ENCODE results near the gene CHCHD4. TPM values are rescaled to one million over a fixed set of nuclear protein-coding genes. Genes with fewer than 3 reads are reported as not detected.

Gene CHCHD4
- 15.9 and 16.3 TPM in 2 replicates for total RNA-seq
- polyA plus RNA-seq, result 12.7 and 14.7 TPM in 2 replicates
- polyA plus RNA-seq (2012), result 9.6 and 12.4 TPM in 2 replicates
- 2.0 TPM in 1 of 2 replicates, not detected in the other for polyA minus RNA-seq (ENCODE audit: low replicate concordance)

DNA sequence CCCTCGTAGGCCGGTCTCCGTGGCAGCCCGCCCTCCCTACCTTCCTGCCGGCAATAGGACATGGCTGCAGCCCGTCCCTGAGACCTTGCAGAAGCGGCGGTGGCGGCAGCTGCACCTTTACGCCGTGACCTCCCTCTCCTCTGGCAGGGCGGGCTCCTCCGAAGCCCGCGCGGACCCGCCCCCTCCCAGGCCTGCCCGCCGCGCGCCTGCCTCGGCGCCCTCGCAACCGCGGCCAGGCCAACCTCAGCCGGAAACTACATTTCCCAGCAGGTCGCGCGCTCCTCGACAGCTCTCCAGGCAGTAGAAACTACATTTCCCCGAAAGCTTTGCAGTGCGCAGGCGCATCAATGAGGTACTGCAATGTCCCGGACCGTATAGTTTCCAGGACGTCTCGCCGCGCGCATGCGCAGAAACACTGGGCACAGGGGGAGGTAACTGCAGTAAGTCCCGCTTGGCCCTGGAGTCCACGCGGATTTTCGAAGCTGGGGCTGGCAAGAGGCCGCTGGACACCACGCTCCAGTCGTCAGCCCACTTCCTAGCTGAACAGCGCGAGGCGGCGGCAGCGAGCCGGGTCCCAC is at the start of gene CHCHD4, which contains the start of gene TMEM43:
Gene CHCHD4 (minus strand): TSS at position 256 of the 578 bp plus-strand sequence. CDS start 194 bp downstream, at position 62.
Gene TMEM43 (plus strand): TSS at position 438 of the 578 bp plus-strand sequence. CDS start 142 bp downstream, outside the sequence.
- H2AFZ ChIP-seq (ENCODE audit: low read length), result peak within 1 kb of the TSS; percentile 89
- H3K4me1 ChIP-seq (ENCODE audit: control insufficient read depth, extremely low read depth, insufficient read depth, low read length), result peaks cover 7% of the 10 kb centered on the region
- H3K36me3 ChIP-seq (ENCODE audit: control insufficient read depth, insufficient read depth, low read length), result peaks cover 6% of the 10 kb centered on the region
- H4K20me1 ChIP-seq (ENCODE audit: control insufficient read depth, extremely low read depth, insufficient read depth, low read length), result no peaks in the 10 kb centered on the region
- TF ChIP-seq, protein P1, sequence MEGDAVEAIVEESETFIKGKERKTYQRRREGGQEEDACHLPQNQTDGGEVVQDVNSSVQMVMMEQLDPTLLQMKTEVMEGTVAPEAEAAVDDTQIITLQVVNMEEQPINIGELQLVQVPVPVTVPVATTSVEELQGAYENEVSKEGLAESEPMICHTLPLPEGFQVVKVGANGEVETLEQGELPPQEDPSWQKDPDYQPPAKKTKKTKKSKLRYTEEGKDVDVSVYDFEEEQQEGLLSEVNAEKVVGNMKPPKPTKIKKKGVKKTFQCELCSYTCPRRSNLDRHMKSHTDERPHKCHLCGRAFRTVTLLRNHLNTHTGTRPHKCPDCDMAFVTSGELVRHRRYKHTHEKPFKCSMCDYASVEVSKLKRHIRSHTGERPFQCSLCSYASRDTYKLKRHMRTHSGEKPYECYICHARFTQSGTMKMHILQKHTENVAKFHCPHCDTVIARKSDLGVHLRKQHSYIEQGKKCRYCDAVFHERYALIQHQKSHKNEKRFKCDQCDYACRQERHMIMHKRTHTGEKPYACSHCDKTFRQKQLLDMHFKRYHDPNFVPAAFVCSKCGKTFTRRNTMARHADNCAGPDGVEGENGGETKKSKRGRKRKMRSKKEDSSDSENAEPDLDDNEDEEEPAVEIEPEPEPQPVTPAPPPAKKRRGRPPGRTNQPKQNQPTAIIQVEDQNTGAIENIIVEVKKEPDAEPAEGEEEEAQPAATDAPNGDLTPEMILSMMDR (conservative IDR thresholded peaks at IDR 0.05 in 1 of 2, IDR thresholded peaks at IDR 0.05 in 1 of 2; ENCODE audit: low read depth in 1 of 2, low read length in 2 of 2), result no peak
- TF ChIP-seq EZH2 (IDR thresholded peaks at IDR 0.05; ENCODE audit: low read length, missing control alignments), result no peak
- H3K27me3 ChIP-seq (ENCODE audit: control insufficient read depth, insufficient read depth, low read length), result no peaks in the 10 kb centered on the region
- peak within 1 kb of the TSS; percentile 93 for H3K27ac ChIP-seq (ENCODE audit: insufficient read depth, low read length)
- no peaks in the 10 kb centered on the region for H3K9me3 ChIP-seq (ENCODE audit: control insufficient read depth, insufficient read depth, low read depth, low read length)
- peaks cover 53% of the 10 kb centered on the region for H3K79me2 ChIP-seq (ENCODE audit: control insufficient read depth, insufficient read depth, low read length)
- H3K4me3 ChIP-seq (replicated peaks in 1 of 4; ENCODE audit: control extremely low read depth in 1 of 4, insufficient read depth in 1 of 4, low read depth in 3 of 4, low read length in 4 of 4), result peak within 1 kb of the TSS; percentile 81 to 99 (median 92)
- peak within 1 kb of the TSS; percentile 97 for H3K9ac ChIP-seq (ENCODE audit: insufficient read depth, low read length)
- peak within 1 kb of the TSS; percentile 91 for H3K4me2 ChIP-seq (ENCODE audit: extremely low read depth, insufficient read depth, low read length)
- DNase-seq (ENCODE audit: low read depth in 2 of 2), result peak; percentile 97 to 99

- Histone ChIP-seq H3K79me2 (ENCODE audit: control insufficient read depth, insufficient read depth, low read length) (peaks cover 33% of the 10 kb centered on the region), H3K9me3 (ENCODE audit: control insufficient read depth, insufficient read depth, low read depth, low read length) (no peaks in the 10 kb centered on the region), H2AFZ (ENCODE audit: low read length) (no peak overlapping the region), H4K20me1 (ENCODE audit: control insufficient read depth, extremely low read depth, insufficient read depth, low read length) (no peaks in the 10 kb centered on the region), H3K4me3 (replicated peaks in 1 of 4; ENCODE audit: control extremely low read depth in 1 of 4, insufficient read depth in 1 of 4, low read depth in 3 of 4, low read length in 4 of 4) (no peak overlapping the region), H3K4me2 (ENCODE audit: extremely low read depth, insufficient read depth, low read length) (no peak overlapping the region), H3K9ac (ENCODE audit: insufficient read depth, low read length) (no peak overlapping the region), H3K36me3 (ENCODE audit: control insufficient read depth, insufficient read depth, low read length) (peaks cover 20% of the 10 kb centered on the region), H3K4me1 (ENCODE audit: control insufficient read depth, extremely low read depth, insufficient read depth, low read length) (peaks cover 4% of the 10 kb centered on the region), H3K27ac (ENCODE audit: insufficient read depth, low read length) (no peak overlapping the region), H3K27me3 (ENCODE audit: control insufficient read depth, insufficient read depth, low read length) (no peaks in the 10 kb centered on the region)
- DNase-seq (ENCODE audit: low read depth in 2 of 2), result no peak
- no peak for TF ChIP-seq EZH2 (IDR thresholded peaks at IDR 0.05; ENCODE audit: low read length, missing control alignments)
- TF ChIP-seq, protein P1 (conservative IDR thresholded peaks at IDR 0.05 in 1 of 2, IDR thresholded peaks at IDR 0.05 in 1 of 2; ENCODE audit: low read depth in 1 of 2, low read length in 2 of 2), result no peak
Observed at GRCh38 chr3:14172496-14172895, 47.8 kb upstream of the CHCHD4 start.

- peak overlapping the region; percentile 48 for H3K27ac ChIP-seq (ENCODE audit: insufficient read depth, low read length)
Observed at GRCh38 chr3:14170531-14171159, 46.0 kb upstream of the CHCHD4 start.

More at GRCh38 chr3:14170531-14171159, 46.0 kb upstream of the CHCHD4 start:
- Histone ChIP-seq H3K36me3 (ENCODE audit: control insufficient read depth, insufficient read depth, low read length) (peaks cover 23% of the 10 kb centered on the region), H3K4me2 (ENCODE audit: extremely low read depth, insufficient read depth, low read length) (no peak overlapping the region), H3K9me3 (ENCODE audit: control insufficient read depth, insufficient read depth, low read depth, low read length) (no peaks in the 10 kb centered on the region), H2AFZ (ENCODE audit: low read length) (no peak overlapping the region), H3K9ac (ENCODE audit: insufficient read depth, low read length) (no peak overlapping the region), H4K20me1 (ENCODE audit: control insufficient read depth, extremely low read depth, insufficient read depth, low read length) (no peaks in the 10 kb centered on the region), H3K4me3 (replicated peaks in 1 of 4; ENCODE audit: control extremely low read depth in 1 of 4, insufficient read depth in 1 of 4, low read depth in 3 of 4, low read length in 4 of 4) (no peak overlapping the region), H3K27me3 (ENCODE audit: control insufficient read depth, insufficient read depth, low read length) (no peaks in the 10 kb centered on the region), H3K4me1 (ENCODE audit: control insufficient read depth, extremely low read depth, insufficient read depth, low read length) (peaks cover 4% of the 10 kb centered on the region), H3K79me2 (ENCODE audit: control insufficient read depth, insufficient read depth, low read length) (peaks cover 15% of the 10 kb centered on the region)
- peak; percentile 50 to 84 for DNase-seq (ENCODE audit: low read depth in 2 of 2)
- TF ChIP-seq, protein P1 (conservative IDR thresholded peaks at IDR 0.05 in 1 of 2, IDR thresholded peaks at IDR 0.05 in 1 of 2; ENCODE audit: low read depth in 1 of 2, low read length in 2 of 2), result no peak
- TF ChIP-seq EZH2 (IDR thresholded peaks at IDR 0.05; ENCODE audit: low read length, missing control alignments), result no peak

Measured in fibroblast of lung (primary cell).